HL-60 (cell line): ENCODE data around the gene GALNT1.

Experiments
- DNase-seq, 2 experiments: peaks; one replicate each; pipeline ENCODE4 v3.0.0-alpha.2; 2010 to 2020; ENCODE audit warnings: low read depth in 1 of 2, low spot score in 1 of 2
- H3K27ac ChIP-seq: fragments of 250-450 bp; sonication (Bioruptor Pico); replicated peaks from 2 replicates; pipeline ENCODE4 v1.5.1; 2020; ENCODE audit warnings: mild to moderate bottlenecking, moderate library complexity
- H3K27me3 ChIP-seq: fragments of 250-450 bp; sonication (Bioruptor Pico); 2 replicates; pipeline ENCODE4 v1.5.1; 2021; ENCODE audit warnings: mild to moderate bottlenecking, moderate library complexity; ENCODE audit not compliant: insufficient read depth, poor library complexity, severe bottlenecking
- H3K4me3 ChIP-seq: replicated peaks from 2 replicates; pipeline ENCODE4 v1.5.1; 2011; ENCODE audit warnings: mild to moderate bottlenecking, control low read depth, low read length; ENCODE audit not compliant: insufficient read depth
- CTCF ChIP-seq: IDR thresholded peaks from one replicate; pipeline ENCODE4 v1.5.1; 2011; ENCODE audit warnings: low read length, control low read depth, inconsistent platforms; ENCODE audit not compliant: insufficient read depth
- GABPA ChIP-seq: IDR thresholded peaks from 2 replicates; pipeline ENCODE4 v1.6.1; 2012; ENCODE audit warnings: low read depth
- POLR2AphosphoS5 ChIP-seq: IDR thresholded peaks from 2 replicates; pipeline ENCODE4 v1.6.1; 2012; ENCODE audit warnings: low read depth
- REST ChIP-seq: IDR thresholded peaks from 2 replicates; pipeline ENCODE4 v1.6.1; 2012; ENCODE audit warnings: low read depth; ENCODE audit not compliant: insufficient replicate concordance
- SPI1 ChIP-seq: IDR thresholded peaks from 2 replicates; pipeline ENCODE4 v1.6.1; 2012; ENCODE audit warnings: low read depth, mild to moderate bottlenecking, borderline replicate concordance

GALNT1 gene

GRCh38 chr18:35603008-35603407 is 21.5 kb downstream of the GALNT1 start:
- no peak overlapping the region for H3K4me3 ChIP-seq
- H3K27ac ChIP-seq, result no peak overlapping the region
- TF ChIP-seq SPI1, result no peak
- no peak for TF ChIP-seq REST
- TF ChIP-seq POLR2AphosphoS5, result no peak
- no peak for TF ChIP-seq GABPA
- TF ChIP-seq CTCF, result no peak
- H3K27me3 ChIP-seq, result no peaks in the 10 kb centered on the region
- no peak for DNase-seq

- no peak overlapping the region for H3K27ac ChIP-seq
- no peak overlapping the region for H3K4me3 ChIP-seq
- TF ChIP-seq SPI1, result no peak
- TF ChIP-seq POLR2AphosphoS5, result no peak
- no peak for TF ChIP-seq REST
- TF ChIP-seq GABPA, result no peak
- TF ChIP-seq CTCF, result no peak
- no peaks in the 10 kb centered on the region for H3K27me3 ChIP-seq
- DNase-seq, result no peak
Observed at GRCh38 chr18:35603528-35603927, 22.0 kb downstream of the GALNT1 start.

GRCh38 chr18:35604369-35604768 is 22.8 kb downstream of the GALNT1 start:
- Histone ChIP-seq H3K27me3 (no peaks in the 10 kb centered on the region), H3K4me3 (no peak overlapping the region), H3K27ac (no peak overlapping the region)
- TF ChIP-seq SPI1 (no peak), POLR2AphosphoS5 (no peak), GABPA (no peak), CTCF (no peak), REST (no peak)
- no peak for DNase-seq
